NCI-H2171 treated with DMSO at 0.1 percent for 48 hours (cell line): Measurements from ENCODE around the gene SIGLEC1.

ENCODE experiments used
- DNase-seq: peaks from one replicate; lab custom pipeline; 2025; lab: John Stamatoyannopoulos, UW

The SIGLEC1 gene

DNA sequence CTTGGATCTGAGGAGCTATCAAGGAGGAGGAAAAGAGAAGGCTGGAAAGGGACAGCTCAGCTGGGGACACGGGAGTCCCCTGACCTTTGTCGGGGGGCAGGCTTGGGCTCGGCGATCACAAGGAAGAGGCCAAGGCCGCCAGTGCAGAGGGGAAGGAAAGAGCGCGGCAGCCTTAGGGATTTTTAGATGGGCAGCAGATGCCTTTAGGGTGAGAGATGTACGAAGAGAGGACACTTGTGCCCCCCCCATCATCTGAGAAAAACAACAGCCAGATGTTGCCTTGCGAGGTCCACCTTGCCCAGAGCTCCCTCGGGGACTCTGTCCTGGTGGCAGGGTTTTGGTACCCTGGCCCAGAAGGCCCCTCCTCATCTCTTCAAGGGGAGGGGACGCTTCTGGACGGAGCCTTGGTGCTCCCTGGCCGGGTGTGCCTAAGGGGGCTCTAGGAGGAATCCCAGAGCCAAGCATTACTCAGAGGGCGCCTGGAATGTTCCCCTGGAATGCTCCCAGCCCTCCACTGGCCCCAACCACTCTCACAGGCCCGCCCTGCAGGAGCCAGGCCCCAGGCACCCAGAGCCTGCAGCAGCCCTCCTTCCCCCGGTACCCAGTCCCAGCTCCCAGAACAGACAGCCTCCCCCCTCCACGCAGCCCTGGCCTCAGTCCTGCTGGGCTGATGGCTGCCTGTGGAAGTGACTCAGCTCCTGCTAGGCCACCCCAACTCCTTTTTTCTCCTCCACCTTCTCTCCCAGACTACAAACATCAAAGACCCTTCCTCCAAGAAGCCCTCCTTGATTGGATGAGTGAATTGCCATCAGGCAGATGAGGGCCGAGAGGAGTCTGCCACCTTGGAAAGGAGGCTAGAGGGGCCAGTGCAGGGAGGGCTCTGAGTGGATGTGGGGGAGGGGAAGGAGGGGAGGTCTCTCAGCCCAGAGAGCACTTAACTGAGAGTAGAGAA is 32.4 kb downstream of the SIGLEC1 start:
- no peak for DNase-seq

DNA sequence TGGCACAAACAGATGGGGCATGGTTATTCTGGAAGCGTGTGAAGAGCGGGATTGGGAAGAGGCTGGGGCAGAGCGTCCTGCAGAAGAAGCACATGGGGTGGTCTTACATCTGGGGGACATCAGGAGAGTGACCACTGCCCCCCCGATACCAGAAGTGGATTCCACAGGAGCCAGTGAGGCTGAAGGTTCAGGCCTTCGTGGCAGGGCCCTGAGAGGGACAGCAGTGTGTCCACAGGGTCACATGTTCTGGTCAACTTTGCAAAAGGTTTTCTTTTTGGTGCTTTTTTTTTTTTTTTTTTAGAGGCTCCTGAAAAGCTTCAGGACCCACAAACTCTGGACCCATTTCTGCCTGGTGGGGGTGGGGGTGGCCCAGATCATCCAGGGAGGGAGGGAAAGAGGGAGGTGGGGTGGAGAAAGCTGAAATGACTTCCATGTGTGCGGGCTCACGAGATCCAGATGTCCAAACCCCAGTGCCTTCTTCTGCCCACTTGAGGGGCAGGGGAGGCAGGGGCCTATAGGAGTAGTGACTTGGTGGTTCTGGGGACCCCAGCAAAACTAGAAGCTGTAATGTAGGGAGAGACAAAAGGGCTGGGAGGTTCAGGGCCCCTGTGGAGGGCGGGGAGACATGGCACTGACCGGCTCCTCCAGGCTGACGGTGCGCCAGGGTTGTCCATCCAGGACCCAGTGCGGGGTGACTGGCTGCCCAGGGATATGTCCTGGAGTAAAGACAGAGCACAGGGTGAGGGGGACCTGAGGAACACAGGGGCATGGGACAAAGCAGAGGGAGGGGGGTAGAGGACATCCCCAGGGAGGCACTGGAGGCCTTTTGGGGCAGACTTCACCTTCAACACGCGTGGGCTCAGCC is 33.3 kb downstream of the SIGLEC1 start:
- DNase-seq, result no peak

DNA sequence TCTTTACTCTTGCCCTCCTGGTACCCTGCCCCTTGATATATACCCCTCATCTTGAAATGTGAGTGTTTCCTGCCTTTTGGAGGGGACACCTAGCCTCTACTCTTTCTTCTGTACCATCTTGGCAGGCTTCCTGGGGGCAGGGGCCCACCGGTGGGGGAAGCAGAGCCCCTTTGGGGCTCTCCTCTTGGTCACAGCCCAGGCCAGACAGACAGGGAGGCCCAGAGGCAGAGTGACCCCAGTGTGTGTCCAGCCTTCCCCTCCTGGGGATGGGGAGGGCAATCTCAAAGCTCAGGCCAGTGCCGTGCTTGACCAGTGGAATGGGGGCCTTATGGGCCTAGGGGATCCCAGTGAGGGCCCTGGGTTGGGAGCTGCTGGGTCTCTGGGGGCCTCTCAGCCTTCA is 34.2 kb downstream of the SIGLEC1 start:
- no peak for DNase-seq

DNA sequence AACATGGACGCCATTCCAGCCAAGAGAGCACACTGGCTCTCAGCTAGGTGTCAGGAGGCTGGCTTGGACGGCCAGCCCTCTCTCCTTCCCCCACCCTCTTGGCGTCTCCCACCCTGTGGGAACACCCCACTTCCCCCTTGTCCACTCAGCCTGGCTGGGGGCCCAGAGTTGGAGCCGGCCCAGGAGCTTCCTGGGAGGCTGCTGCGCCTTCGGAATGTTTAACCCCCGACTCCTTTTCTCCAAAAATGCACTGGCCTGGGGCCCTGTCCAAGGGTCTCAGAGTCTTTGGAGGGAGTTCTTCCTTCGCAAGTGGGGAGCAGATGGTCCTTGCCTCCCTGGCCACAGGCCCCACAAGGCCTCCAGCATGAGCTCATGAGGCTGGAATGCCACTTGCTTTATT is 34.7 kb downstream of the SIGLEC1 start:
- no peak for DNase-seq

DNA sequence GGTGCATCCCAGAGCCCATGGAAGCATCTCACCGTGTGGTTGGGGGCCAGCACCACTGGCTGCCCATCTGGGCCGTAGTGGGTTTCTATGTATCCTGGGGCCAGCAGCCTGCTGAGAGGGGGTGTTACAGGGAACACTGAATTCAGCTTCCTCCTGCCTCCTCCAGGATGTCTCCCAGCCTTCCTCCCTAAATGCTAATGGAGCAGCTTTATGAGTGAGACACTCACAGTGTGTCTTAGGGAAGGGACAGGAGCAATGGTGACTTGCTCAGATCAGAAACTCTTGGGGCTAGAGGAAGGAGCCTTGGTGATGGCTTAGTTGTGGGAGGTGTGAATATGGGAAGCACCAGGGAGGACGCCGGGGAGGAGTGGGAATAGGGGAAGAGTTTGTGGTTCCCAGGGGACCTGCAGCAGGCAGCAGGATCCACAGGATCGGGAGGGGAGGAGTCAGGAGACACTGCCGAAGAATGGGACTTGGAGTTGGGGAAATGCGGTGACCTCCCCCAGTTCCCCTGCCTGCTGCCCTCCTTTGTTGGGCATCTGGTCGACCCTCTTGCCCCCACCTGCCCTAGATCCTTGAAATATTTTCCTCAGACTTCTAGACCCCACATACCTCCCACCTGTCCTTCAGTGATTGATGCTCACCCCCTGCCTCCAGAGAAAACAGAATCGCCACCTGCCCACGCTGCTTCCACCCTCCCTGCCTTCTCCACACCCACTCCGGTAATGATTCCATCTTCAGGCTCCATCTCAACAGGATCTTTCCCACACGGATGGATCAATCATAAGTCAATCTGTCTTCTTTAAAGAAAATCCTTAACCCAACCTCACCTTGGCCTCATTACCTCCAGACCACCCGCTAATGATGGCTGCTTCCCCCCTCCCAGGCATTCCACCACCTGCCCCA is 37.2 kb downstream of the SIGLEC1 start:
- DNase-seq, result peak; percentile 29

DNA sequence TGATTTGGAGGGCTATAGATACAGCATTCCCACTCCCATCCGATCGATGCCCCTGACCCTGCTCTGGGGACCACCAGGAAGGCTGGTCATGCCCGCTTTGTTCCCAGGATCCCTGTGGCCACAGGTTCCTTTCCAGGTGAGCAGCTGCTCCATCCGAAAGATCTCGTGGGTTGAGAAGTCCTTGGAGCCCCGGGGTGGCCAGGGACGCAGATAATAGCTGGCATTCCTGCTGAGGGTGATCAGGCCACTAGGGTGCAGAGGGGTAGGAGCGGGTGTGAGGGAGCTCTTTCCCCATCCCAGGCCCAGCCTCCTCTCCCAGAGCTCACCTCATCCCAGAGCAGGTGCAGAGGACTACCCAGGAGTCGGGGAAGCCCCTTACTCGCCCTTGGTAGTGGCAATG is 38.0 kb downstream of the SIGLEC1 start:
- no peak for DNase-seq

DNA sequence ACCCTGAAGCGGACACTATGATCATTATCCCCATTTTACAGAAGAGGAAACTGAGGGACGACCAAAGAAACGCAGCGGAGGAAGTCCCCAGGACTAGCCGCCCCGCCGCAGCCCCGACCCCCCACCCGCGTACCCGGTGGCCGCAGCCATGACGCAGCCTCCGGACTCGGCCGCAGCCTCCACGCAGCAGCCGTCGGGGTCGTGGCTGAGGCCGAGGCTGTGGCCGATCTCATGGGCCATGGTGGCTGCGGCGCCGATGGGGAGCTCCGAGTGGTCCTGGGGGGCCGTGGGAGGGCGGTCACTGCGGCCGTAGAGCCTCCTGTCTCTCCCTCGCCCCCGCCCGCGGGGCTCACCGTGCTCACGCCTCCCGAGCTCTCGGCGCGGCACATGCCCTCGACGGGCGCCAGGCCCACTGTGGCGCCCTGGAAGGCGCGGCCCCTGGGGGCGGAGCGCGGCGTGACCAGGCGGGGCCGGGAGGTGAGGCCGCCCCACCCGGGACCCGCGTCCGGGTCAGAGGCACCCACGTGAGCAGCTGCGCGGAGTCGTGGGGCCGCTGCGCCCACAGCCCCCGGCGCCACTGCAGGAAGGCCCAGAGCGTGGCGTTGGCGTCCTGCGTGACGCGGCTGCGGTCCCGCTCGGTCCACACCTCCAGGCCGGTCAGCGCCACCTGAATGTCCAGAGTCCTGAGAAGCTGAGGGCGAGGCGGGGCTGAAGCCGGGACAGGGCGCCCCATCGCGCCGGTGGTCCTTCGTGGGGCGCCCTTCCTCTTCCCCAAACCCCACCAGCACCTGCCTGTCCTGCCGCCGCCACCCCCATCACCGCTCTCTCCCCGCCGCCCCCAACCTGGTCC is 39.0 kb downstream of the SIGLEC1 start:
- DNase-seq, result no peak

DNA sequence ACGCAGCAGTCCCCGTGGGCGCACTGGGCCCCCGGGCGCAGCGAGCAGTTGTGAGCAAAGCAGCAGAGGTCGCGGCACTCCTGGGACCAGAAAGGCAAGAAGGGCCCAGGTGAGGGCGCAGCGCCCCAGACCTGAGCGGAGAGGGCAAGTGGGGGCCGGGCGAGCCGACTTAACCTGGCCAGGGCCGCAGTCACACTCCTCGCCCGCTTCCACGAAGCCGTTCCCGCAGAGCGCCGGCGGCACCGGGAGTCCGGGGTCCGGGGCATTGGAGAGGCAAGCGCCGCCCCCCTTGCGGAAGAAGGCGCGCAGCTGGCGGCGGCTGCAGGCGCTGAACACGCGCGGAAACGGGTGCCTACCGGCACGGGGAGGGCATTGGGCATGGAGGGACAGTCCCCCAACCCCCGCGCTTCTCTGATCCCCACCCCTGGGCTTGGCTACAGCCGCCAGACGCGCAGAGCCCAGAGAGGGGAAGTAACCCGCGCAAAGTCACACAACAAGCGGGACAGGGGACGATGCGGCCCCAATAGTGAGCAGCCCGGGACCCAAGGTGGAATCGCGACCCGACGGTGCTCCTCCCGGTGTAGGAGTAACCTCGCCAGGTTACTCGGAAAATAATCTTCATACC is 39.7 kb downstream of the SIGLEC1 start:
- DNase-seq, result no peak

DNA sequence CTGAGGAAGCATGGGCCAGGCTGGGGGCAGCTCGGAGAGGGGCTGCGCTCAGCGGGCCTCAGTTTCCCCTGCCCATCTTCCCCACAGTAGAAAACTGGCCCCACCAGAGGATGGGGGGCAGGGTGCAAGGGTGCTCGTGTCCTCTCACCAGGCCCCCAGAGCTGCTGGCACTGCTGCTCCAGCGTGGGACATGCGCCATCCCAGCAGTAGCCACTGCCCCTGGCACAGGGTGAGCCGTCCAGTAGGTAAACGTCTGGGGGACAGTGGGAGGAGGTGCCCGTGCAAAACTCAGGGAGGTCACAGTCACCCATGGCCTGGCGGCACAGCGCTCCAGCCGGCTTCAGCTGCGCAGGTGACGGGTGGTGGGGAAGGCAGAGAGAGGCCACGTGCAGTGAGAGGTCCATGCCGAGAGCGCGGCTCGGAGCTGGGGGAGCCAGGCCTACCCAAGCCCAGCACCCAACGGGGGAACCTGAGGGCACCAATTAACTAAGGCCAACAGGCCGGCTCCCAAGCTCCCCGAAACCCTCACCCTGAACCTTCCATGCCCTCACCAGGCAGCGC is 40.3 kb downstream of the SIGLEC1 start:
- DNase-seq, result no peak

DNA sequence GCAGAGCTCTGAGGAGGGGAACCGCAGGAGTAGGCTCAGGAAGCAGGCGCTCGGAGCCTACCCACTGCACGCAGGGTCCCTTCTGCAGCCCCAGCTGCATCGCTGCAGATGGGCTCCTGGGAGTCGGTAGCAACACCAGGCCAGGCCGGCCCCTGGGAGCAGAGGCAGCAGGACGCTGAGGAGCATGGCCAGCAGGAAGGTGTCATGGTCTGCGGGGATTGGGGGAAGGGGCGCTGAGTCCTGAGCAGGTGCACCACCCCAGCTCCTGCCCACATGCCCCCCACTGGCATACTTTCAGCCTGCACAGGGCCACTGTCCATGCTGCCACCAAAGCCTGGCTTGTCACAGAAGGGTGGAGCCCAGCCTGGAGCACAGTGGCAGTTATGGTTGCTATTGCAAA is 41.5 kb downstream of the SIGLEC1 start:
- DNase-seq, result no peak

DNA sequence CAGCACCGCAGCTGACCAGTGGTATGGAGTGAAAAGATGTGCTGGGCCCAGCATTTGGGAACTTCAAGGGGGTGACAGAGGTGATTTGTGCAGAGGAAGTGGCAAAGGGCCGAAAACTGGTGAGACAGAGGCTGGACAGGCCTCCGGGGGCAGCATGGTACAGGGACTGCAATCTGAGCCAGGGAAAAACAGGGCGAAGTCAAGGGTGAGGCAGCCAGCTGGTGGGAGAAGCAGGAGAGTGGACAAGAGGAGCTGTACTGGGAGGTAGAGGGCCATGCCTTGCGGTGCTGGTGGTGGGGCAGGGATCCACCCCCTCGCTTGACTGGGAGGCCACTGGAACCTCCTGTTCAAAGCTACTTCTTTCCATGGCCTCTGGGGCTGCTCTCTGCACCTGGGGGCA is 41.9 kb downstream of the SIGLEC1 start:
- DNase-seq, result peak; percentile 14

DNA sequence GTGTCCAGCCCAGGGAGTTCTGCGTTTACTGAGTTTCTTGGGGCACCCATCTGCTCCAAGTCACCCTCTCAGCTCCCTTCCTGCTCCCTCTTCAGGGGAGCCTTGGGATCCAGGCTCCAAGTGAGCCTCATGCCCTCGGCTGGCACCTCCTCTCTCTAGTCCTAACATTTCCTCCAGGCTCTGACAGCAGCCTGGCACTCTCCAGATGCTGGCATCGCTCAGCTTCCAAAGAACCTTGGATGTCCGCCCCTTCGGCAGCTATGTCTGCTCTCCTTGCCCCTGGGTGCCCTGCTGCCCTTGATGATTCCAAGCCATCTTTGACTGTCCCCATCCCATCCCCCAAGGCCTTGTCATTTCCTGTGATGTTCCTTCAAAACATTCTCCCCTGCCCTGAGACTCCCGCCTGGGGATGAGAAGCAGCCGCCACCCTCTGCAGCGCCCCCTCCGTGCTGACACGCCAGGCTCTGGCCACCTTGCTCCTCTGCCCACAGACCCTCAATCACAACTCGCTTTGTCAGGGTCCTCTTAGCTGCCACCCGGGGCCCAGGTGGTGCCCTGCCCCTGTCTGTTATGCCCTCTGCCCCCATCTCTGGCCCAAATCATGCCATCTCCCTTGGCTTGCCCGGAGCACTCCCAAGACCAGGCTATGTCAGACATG is 42.6 kb downstream of the SIGLEC1 start:
- DNase-seq, result no peak

DNA sequence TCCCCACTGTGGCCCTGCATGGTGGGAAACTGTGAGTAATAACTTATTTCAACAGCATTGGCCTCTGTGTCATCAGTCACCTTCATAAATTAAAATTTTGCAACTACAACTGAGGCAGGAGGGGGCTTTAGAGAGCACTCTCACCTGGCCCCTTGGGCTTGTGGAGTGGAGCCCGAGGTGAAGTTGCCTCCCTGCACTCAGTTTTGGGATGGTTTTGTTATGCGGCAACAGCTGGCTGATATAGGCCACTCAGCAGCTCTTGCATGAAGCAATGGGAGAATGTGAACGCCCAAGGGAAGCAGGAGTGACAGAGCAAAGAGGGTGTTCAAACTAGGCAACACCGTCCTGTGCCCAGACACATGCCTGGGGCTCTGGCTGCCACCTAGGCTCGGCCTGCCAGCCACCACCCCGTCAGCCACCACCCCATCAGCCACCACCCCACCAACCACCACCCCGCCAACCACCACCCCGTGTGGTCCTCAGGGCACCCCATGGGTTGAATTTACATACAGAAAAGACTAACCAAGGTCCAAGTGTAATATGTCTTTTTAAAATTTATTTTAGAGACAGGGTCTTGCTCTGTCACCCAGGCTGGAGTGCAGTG is 44.9 kb downstream of the SIGLEC1 start:
- DNase-seq, result no peak

DNA sequence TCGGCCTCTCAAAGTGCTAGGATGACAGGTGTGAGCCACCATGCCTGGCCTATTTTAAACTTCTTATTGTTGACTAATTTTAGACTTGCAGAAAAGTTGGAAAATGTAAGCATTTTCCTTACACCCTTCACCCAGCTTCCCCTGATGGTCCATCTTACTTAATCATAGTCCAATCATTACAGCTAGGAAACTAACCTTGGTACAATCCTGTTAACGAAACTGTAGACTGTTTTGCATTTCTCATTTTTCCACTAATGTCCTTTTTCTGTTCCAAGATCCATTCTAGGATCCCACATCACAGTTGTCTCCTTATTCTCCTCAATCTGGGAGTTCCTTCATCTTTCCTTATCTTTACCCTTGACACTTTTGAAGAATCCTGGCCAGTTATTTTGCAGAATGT is 48.5 kb downstream of the SIGLEC1 start:
- no peak for DNase-seq

DNA sequence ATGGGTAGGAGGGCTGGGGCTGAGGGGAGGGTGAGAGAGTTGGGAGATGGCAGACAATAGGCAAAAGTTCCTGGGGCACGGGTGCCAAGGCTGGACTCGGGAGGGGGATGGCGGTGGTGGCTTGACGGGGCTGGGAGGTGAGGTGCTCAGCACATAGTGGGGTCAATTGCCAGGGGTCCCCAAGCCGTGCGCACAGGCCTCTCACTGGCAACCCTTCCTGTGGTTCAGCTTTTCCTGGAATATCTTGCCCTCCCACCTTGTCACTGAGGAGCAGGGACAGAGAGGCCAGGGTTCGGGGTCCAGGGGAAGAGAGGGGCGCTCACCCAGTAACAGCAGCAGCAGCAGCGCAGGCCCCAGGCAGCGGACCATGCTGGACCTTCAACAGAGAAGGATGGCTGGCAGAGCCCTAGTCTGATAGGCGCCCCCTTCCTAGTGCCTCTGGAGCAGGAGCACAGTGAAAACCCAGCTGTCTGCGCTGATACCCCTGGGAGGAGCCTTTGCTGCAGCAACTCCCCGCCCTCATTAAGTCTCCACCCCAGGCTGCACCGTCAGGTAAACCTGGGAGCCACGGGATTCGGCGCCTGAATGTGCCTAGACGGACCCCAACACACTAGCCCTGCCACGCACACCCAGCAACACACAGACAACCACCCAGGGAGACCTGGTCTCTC is 49.2 kb downstream of the SIGLEC1 start, which contains the start of gene GFRA4:
Gene GFRA4, minus strand, starts transcription at position 369 of the 671 bp plus-strand sequence. Its CDS starts 0 bp downstream, at position 369.
- no peak for DNase-seq
